SK-N-SH (cell line): ENCODE data around the gene SCYGR7. TPM values are rescaled to one million over a fixed set of nuclear protein-coding genes. Genes with fewer than 3 reads are reported as not detected.

Source experiments
- CTCF ChIA-PET: fragments of 300-600, 350-600 bp; formaldehyde crosslinking; extraction: SDS; loops from one replicate; lab custom pipeline; 2021; lab: Yijun Ruan, JAX
- POLR2A ChIA-PET: fragments of 350-600 bp; sonication (Branson Sonifier 250); formaldehyde crosslinking; extraction: SDS; loops from one replicate; lab custom pipeline; 2020; ENCODE audit warnings: antibody characterized with exemption, inconsistent platforms; lab: Yijun Ruan, JAX
- DNase-seq: peaks from one replicate; pipeline ENCODE4 v3.0.0; 2012
- H2AFZ ChIP-seq: fragments of 200-600 bp; sonication (generic); 2 replicates; pipeline ENCODE4 v1.8.1; 2016; ENCODE audit warnings: antibody characterized with exemption, mild to moderate bottlenecking, low read depth
- H3F3A ChIP-seq: fragments of 200-600 bp; sonication (generic); replicated peaks from 2 replicates; pipeline ENCODE3; 2016; ENCODE audit warnings: antibody characterized with exemption, mild to moderate bottlenecking; ENCODE audit not compliant: insufficient read depth
- H3K27ac ChIP-seq, 2 experiments: fragments of 200-500 bp in 1 of 2; fragments of 200-600 bp in 1 of 2; sonication (Bioruptor generic) in 1 of 2; sonication (generic), shearing (Covaris generic) in 1 of 2; 2 replicates each; pipeline versions ENCODE4 v1.5.1 to v1.6.1; 2014 to 2016; ENCODE audit warnings: low read depth in 2 of 2, inconsistent platforms in 1 of 2, low read length in 1 of 2, mild to moderate bottlenecking in 1 of 2, mixed read lengths in 1 of 2
- H3K27me3 ChIP-seq: fragments of 200-600 bp; sonication (generic), shearing (Covaris generic); 2 replicates; pipeline ENCODE4 v1.6.1; 2016; ENCODE audit warnings: mixed run types; ENCODE audit not compliant: insufficient read depth
- H3K36me3 ChIP-seq, 2 experiments: fragments of 200-500 bp in 1 of 2; fragments of 200-600 bp in 1 of 2; sonication (Bioruptor generic) in 1 of 2; sonication (generic) in 1 of 2; replicated peaks in 1 of 2; 2 replicates each; pipeline versions ENCODE3 to v1.5.1; 2014 to 2016; ENCODE audit warnings: low read length in 1 of 2, mild to moderate bottlenecking in 1 of 2; ENCODE audit not compliant: insufficient read depth in 2 of 2, control insufficient read depth in 1 of 2
- H3K4me1 ChIP-seq, 2 experiments: fragments of 200-500 bp in 1 of 2; fragments of 200-600 bp in 1 of 2; sonication (Bioruptor generic) in 1 of 2; sonication (generic), shearing (Covaris generic) in 1 of 2; 2 replicates each; pipeline versions ENCODE4 v1.5.1 to v1.6.1; 2014 to 2016; ENCODE audit warnings: low read depth in 1 of 2, low read length in 1 of 2, mixed run types in 1 of 2; ENCODE audit not compliant: insufficient read depth in 2 of 2, control insufficient read depth in 1 of 2
- H3K4me2 ChIP-seq: fragments of 200-600 bp; sonication (generic), shearing (Covaris generic); 2 replicates; pipeline ENCODE4 v1.6.1; 2017; ENCODE audit warnings: mixed run types
- H3K4me3 ChIP-seq, 2 experiments: fragments of 200-500 bp in 1 of 2; fragments of 200-600 bp in 1 of 2; sonication (Bioruptor generic) in 1 of 2; sonication (generic), shearing (Covaris generic) in 1 of 2; 2 replicates each; pipeline versions ENCODE4 v1.5.1 to v1.8.1; 2014 to 2016; ENCODE audit warnings: low read depth in 2 of 2, inconsistent platforms in 1 of 2, low read length in 1 of 2, mild to moderate bottlenecking in 1 of 2, mixed read lengths in 1 of 2, moderate library complexity in 1 of 2
- H3K79me2 ChIP-seq: fragments of 200-600 bp; sonication (generic); 2 replicates; pipeline ENCODE4 v1.8.1; 2017; ENCODE audit warnings: mild to moderate bottlenecking; ENCODE audit not compliant: insufficient read depth
- H3K9ac ChIP-seq: fragments of 200-600 bp; sonication (generic); 2 replicates; pipeline ENCODE4 v1.6.1; 2017; ENCODE audit warnings: mixed run types
- H3K9me2 ChIP-seq: fragments of 200-600 bp; sonication (generic); 2 replicates; pipeline ENCODE4 v1.6.1; 2017; ENCODE audit warnings: mixed run types
- H3K9me3 ChIP-seq: fragments of 200-600 bp; sonication (generic); 2 replicates; pipeline ENCODE4 v1.6.1; 2017; ENCODE audit warnings: mixed run types, mild to moderate bottlenecking, moderate library complexity
- H4K20me1 ChIP-seq: fragments of 200-600 bp; sonication (generic); 2 replicates; pipeline ENCODE4 v1.6.1; 2017; ENCODE audit warnings: mild to moderate bottlenecking, mixed run types; ENCODE audit not compliant: insufficient read depth
- EP300 ChIP-seq, 2 experiments: IDR thresholded peaks; 2 replicates each; pipeline versions ENCODE4 v1.4.0 to v1.6.1; 2012; ENCODE audit warnings: borderline replicate concordance in 1 of 2, low read depth in 1 of 2, low read length in 1 of 2
- EZH2phosphoT487 ChIP-seq: fragments of 200-600 bp; sonication (generic); IDR thresholded peaks from 2 replicates; pipeline ENCODE4 v1.6.1; 2017; ENCODE audit warnings: low read depth, mixed run types, mild to moderate bottlenecking, antibody characterized with exemption, moderate library complexity, borderline replicate concordance
- FOXJ3 ChIP-seq: sonication (generic); formaldehyde crosslinking; IDR thresholded peaks from 2 replicates; pipeline ENCODE4 v1.5.1; 2020; ENCODE audit warnings: mild to moderate bottlenecking, missing genetic modification reagents
- FOXM1 ChIP-seq: IDR thresholded peaks from 2 replicates; pipeline ENCODE4 v1.4.0; 2012; ENCODE audit warnings: low read depth, mild to moderate bottlenecking
- GATA2 ChIP-seq: sonication (generic); formaldehyde crosslinking; IDR thresholded peaks from 2 replicates; pipeline ENCODE4 v1.5.0; 2020; ENCODE audit warnings: mild to moderate bottlenecking, missing genetic modification reagents
- IRF3 ChIP-seq: fragments of 150-350 bp; IDR thresholded peaks from 2 replicates; pipeline ENCODE4 v1.6.1; 2016; ENCODE audit warnings: mild to moderate bottlenecking, low read depth, low read length
- JUND ChIP-seq: IDR thresholded peaks from 2 replicates; pipeline ENCODE4 v1.4.0; 2012
- MAX ChIP-seq: IDR thresholded peaks from 2 replicates; pipeline ENCODE4 v1.4.0; 2012; ENCODE audit warnings: low read depth
- MXI1 ChIP-seq: IDR thresholded peaks from 2 replicates; pipeline ENCODE4 v1.6.1; 2012; ENCODE audit warnings: mild to moderate bottlenecking, low read depth, low read length, improper control_type of control experiment
- NRF1 ChIP-seq: IDR thresholded peaks from 2 replicates; pipeline ENCODE4 v1.6.1; 2012; ENCODE audit warnings: low read depth, mild to moderate bottlenecking, low read length
- RXRA ChIP-seq: IDR thresholded peaks from 2 replicates; pipeline ENCODE4 v1.4.0; 2012; ENCODE audit warnings: low read depth, mild to moderate bottlenecking, borderline replicate concordance
- SMC3 ChIP-seq: IDR thresholded peaks from 2 replicates; pipeline ENCODE4 v1.6.1; 2012; ENCODE audit warnings: low read depth, low read length, improper control_type of control experiment
- TCF12 ChIP-seq: IDR thresholded peaks from 2 replicates; pipeline ENCODE4 v1.4.0; 2012
- USF1 ChIP-seq: IDR thresholded peaks from 2 replicates; pipeline ENCODE4 v1.4.0; 2012; ENCODE audit warnings: low read depth, borderline replicate concordance
- USF2 ChIP-seq: fragments of 150-350 bp; IDR thresholded peaks from 2 replicates; pipeline ENCODE4 v1.6.1; 2017; ENCODE audit warnings: antibody characterized with exemption, low read length, low read depth, borderline replicate concordance
- YY1 ChIP-seq: IDR thresholded peaks from 2 replicates; pipeline ENCODE4 v1.4.0; 2012; ENCODE audit warnings: low read depth, mild to moderate bottlenecking
- WGBS: methylation state at CpG from one replicate; pipeline ENCODE4 v1.1.6; 2017; ENCODE audit warnings: low lambda C conversion rate; 5-methylcytosine and 5-hydroxymethylcytosine counted together
- polyA plus RNA-seq, 3 experiments: library from polyadenylated mRNA; depleted of rRNA; stranded (reverse); fragments of >200 nt; gene quantifications; 2 replicates each; pipeline ENCODE4 v1.2.3, GENCODE V29; 2012

SCYGR7 gene
- polyA plus RNA-seq, 1 of the 3 experiments (the other 2 are of a cell fraction), result not detected

GRCh38 chr2:227710986-227711385 is 17.1 kb upstream of the SCYGR7 start:
- no peaks in the 10 kb centered on the region for H3K79me2 ChIP-seq
- no peaks in the 10 kb centered on the region for H3K36me3 ChIP-seq
- H3K9me2 ChIP-seq, result no peaks in the 10 kb centered on the region
- TF ChIP-seq FOXJ3 (CRISPR knock-in tag) (no peak), TCF12 (no peak), RXRA (no peak)
- no peak overlapping the region for H3K27ac ChIP-seq
- ChIA-PET POLR2A (no interaction called here), CTCF (no interaction called here)
- H3K9ac ChIP-seq, result no peak overlapping the region
- no peaks in the 10 kb centered on the region for H3F3A ChIP-seq
- no peak overlapping the region for H3K4me3 ChIP-seq
- H3K27me3 ChIP-seq, result peaks cover 58% of the 10 kb centered on the region; the same call in 1 of the 2 replicates
- H3K9me3 ChIP-seq, result no peaks in the 10 kb centered on the region
- H4K20me1 ChIP-seq, result no peaks in the 10 kb centered on the region
- WGBS, result 32% methylated on average over 7 of the region's 7 CpGs
- H3K4me1 ChIP-seq, result no peaks in the 10 kb centered on the region
- DNase-seq, result no peak
- no peak overlapping the region for H3K4me2 ChIP-seq
- H2AFZ ChIP-seq, result no peak overlapping the region

- H3K9me3 ChIP-seq, result no peaks in the 10 kb centered on the region
- no peak overlapping the region for H2AFZ ChIP-seq
- no peaks in the 10 kb centered on the region for H3K36me3 ChIP-seq
- POLR2A ChIA-PET, result no interaction called here
- DNase-seq, result no peak
- H4K20me1 ChIP-seq, result no peaks in the 10 kb centered on the region
- H3K4me2 ChIP-seq, result no peak overlapping the region
- 73% methylated on average over 1 of the region's 1 CpG for WGBS
- no peak overlapping the region for H3K9ac ChIP-seq
- CTCF ChIA-PET, result no interaction called here
- no peaks in the 10 kb centered on the region for H3F3A ChIP-seq
- no peak for TF ChIP-seq IRF3
- no peak for TF ChIP-seq GATA2
- TF ChIP-seq FOXM1, result no peak
- no peak for TF ChIP-seq USF2
- TF ChIP-seq NRF1, result no peak
- no peak for TF ChIP-seq JUND
- TF ChIP-seq EP300 (IDR thresholded peaks at IDR 0.05; ENCODE audit: borderline replicate concordance in 1 of 2, low read depth in 1 of 2, low read length in 1 of 2), result no peak
- TF ChIP-seq YY1, result no peak
- TF ChIP-seq USF1, result no peak
- no peak for TF ChIP-seq EZH2phosphoT487
- TF ChIP-seq MXI1, result no peak
- no peak for TF ChIP-seq RXRA
- TF ChIP-seq MAX, result no peak
- TF ChIP-seq SMC3, result no peak
- TF ChIP-seq, all 33 proteins: peak for 0
- peaks cover 63% of the 10 kb centered on the region; the same call in 1 of the 2 replicates for H3K27me3 ChIP-seq
- no peak overlapping the region for H3K27ac ChIP-seq
- no peaks in the 10 kb centered on the region for H3K9me2 ChIP-seq
- no peaks in the 10 kb centered on the region for H3K79me2 ChIP-seq
- peaks cover 3 to 4% of the 10 kb centered on the region in 2 experiments; a peak in 1 of 4 replicates for H3K4me1 ChIP-seq
- H3K4me3 ChIP-seq, result no peak overlapping the region
These were observed 14.8 kb upstream of the SCYGR7 start for GRCh38 chr2:227713291-227713690.
